GM12891 (cell line): Measurements from ENCODE around the gene F7.

Experiments
- DNase-seq: peaks from one replicate; pipeline ENCODE4 v3.0.0; 2011; ENCODE audit warnings: low spot score; ENCODE audit not compliant: insufficient read length
- FAIRE-seq: peaks from 2 replicates; lab custom pipeline; 2011; peaks lifted over from hg19 to GRCh38; lab: Jason Lieb, UNC
- PAX5 ChIP-seq: IDR thresholded peaks from 2 replicates; pipeline ENCODE4 v1.6.1; 2011; ENCODE audit warnings: low read length, moderate library complexity, mild to moderate bottlenecking; ENCODE audit not compliant: insufficient read depth, severe bottlenecking
- POLR2A ChIP-seq: IDR thresholded peaks from 2 replicates; pipeline ENCODE4 v1.6.1; 2011; ENCODE audit warnings: low read depth, low read length, control low read depth
- POLR2AphosphoS5 ChIP-seq: IDR thresholded peaks from 2 replicates; pipeline ENCODE4 v1.6.1; 2011; ENCODE audit warnings: low read depth, low read length, control low read depth
- POU2F2 ChIP-seq: IDR thresholded peaks from 2 replicates; pipeline ENCODE4 v1.6.1; 2011; ENCODE audit warnings: low read depth, mild to moderate bottlenecking, control low read depth, low read length, moderate library complexity
- SPI1 ChIP-seq: IDR thresholded peaks from 2 replicates; pipeline ENCODE4 v1.6.1; 2011; ENCODE audit warnings: low read depth, low read length, control low read depth
- TAF1 ChIP-seq: IDR thresholded peaks from 2 replicates; pipeline ENCODE4 v1.6.1; 2011; ENCODE audit warnings: low read depth, low read length, control low read depth

F7 gene

GRCh38 chr13:113126265-113127150 lies 20.9 kb downstream of the F7 start:
- DNase-seq (no peak), FAIRE-seq (no peak)
- no peak for TF ChIP-seq POLR2AphosphoS5
- no peak for TF ChIP-seq POU2F2
- TF ChIP-seq POLR2A: no peak
- no peak for TF ChIP-seq SPI1
- no peak for TF ChIP-seq PAX5
- no peak for TF ChIP-seq TAF1

- no peak for TF ChIP-seq PAX5
- no peak for DNase-seq
- no peak for FAIRE-seq
These were observed 23.9 kb downstream of the F7 start for GRCh38 chr13:113129480-113129879.

DNA sequence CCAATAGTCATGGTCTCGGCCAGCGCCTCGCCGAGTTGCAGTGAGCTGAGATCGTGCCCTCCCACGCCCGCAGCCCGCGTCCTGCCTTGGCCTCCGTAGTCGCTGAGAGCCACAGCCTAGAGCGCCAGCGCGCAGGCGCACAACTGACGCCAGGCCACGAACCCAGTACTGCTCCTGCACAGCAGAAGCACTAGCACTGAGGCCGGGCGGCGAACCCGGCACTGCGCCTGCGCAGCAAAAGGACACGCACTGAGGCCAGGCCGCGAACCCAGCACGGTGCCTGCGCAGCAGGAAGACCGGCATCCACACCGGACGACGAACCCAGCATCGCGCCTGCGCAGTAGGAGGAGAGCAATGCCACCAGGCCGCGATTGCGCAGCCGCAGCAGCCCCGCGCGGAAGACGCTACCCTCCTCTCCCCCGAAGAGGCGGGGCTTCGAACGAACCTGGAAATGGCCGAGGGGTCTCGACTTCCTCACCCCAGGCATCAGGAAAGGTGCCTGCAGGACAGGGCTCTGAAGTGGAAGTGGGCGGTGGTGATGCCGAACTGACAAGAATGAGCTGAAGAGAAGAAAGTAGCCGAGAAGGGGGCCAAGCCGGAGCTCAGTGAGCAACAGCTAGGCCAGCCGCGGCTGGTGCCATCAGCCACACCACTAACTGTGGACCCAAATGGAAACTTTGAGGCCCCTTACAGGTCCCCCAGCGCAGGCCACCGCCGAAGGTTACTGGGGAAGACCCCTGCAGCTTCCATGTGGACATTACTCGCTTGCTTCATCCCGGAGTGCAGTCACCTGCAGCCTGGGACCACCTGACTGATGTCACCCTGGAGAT lies 24.5 kb downstream of the F7 start:
- no peak for TF ChIP-seq PAX5
- no peak for TF ChIP-seq POLR2A
- no peak for TF ChIP-seq POLR2AphosphoS5
- no peak for TF ChIP-seq TAF1
- no peak for TF ChIP-seq POU2F2
- no peak for TF ChIP-seq SPI1
- DNase-seq (no peak), FAIRE-seq (no peak)

DNA sequence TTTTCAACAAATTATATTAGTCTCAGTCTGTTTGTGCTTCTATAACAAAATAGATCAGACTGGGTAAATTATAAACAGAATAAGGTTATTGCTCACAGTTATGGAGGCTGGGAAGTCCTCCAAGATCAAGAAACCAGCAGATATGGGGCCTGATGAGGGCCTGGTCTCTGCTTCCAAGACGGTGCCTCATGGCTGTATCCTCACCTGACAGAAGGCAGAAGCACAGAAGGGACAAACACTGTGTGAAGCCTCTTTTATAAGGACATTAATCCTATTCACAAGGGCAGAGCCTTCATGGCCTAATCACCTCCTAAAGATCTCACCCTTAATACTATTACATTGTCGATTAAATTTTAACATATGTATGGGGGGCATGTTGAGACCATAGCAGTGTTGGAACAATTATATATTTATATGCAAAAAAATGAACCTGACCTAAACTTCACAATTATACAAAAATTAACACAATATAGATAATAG lies 29.7 kb downstream of the F7 start:
- DNase-seq: no peak
- TF ChIP-seq PAX5: no peak
- no peak for TF ChIP-seq SPI1
- no peak for TF ChIP-seq POLR2A
- no peak for TF ChIP-seq POU2F2
- no peak for TF ChIP-seq POLR2AphosphoS5
- TF ChIP-seq TAF1: no peak
- FAIRE-seq: no peak

GRCh38 chr13:113137691-113138298 lies 32.2 kb downstream of the F7 start:
- no peak for DNase-seq
- no peak for FAIRE-seq

GRCh38 chr13:113138792-113139551 lies 33.4 kb downstream of the F7 start:
- no peak for TF ChIP-seq POU2F2
- TF ChIP-seq SPI1: no peak
- TF ChIP-seq PAX5: no peak
- TF ChIP-seq TAF1: no peak
- no peak for TF ChIP-seq POLR2AphosphoS5
- no peak for TF ChIP-seq POLR2A
- FAIRE-seq (no peak), DNase-seq (no peak)

More at GRCh38 chr13:113137691-113138298, 32.2 kb downstream of the F7 start:
- TF ChIP-seq POLR2A (no peak), TAF1 (no peak)

GRCh38 chr13:113139577-113139976 lies 34.0 kb downstream of the F7 start:
- TF ChIP-seq TAF1 (no peak), POU2F2 (no peak), POLR2A (no peak), PAX5 (no peak), SPI1 (no peak), POLR2AphosphoS5 (no peak)
- no peak for DNase-seq
- FAIRE-seq: no peak

GRCh38 chr13:113140677-113141600 lies 35.3 kb downstream of the F7 start:
- no peak for TF ChIP-seq POLR2AphosphoS5
- TF ChIP-seq TAF1: no peak
- no peak for TF ChIP-seq POLR2A
- no peak for TF ChIP-seq POU2F2
- no peak for TF ChIP-seq SPI1
- no peak for TF ChIP-seq PAX5
- FAIRE-seq (no peak), DNase-seq (no peak)

DNA sequence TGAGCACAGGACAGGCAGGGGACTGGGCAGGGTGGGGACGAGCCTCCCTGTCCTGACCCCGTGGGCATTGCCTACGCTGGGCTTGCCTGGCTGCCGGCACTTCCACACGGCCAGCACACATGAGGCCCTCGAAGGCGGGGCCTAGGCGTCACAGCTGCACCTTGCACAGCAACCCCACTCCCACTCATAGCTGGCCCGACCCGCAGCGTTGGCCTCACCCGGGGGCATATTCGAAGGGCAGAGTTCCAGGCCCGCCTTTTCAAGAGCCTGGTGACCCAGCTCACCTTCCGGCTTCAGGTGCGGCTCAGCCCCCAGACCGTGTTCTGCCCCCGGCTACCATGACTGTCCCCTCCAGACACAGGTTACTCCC lies 36.0 kb downstream of the F7 start:
- TF ChIP-seq POLR2A (no peak), PAX5 (no peak), POU2F2 (no peak), SPI1 (no peak), POLR2AphosphoS5 (no peak), TAF1 (no peak)
- DNase-seq (no peak), FAIRE-seq (no peak)
